Trophoblast cell (in vitro differentiated cells and primary cell): Measurements from ENCODE around the gene POP4.

ENCODE experiments used
- DNase-seq, 2 donors: peaks; one replicate each; pipeline ENCODE4 v3.0.0-alpha.2; 2016
- H2AFZ ChIP-seq: 2 replicates; pipeline ENCODE4 v1.6.1; 2013; ENCODE audit warnings: low read length, moderate library complexity, mild to moderate bottlenecking; ENCODE audit not compliant: insufficient read depth, poor library complexity
- H2AK5ac ChIP-seq: 2 replicates; pipeline ENCODE4 v1.6.1; 2013; ENCODE audit warnings: mild to moderate bottlenecking, low read length
- H2BK120ac ChIP-seq: 2 replicates; pipeline ENCODE4 v1.6.1; 2013; ENCODE audit warnings: low read length, mild to moderate bottlenecking, moderate library complexity; ENCODE audit not compliant: insufficient read depth, poor library complexity
- H2BK12ac ChIP-seq: 2 replicates; pipeline ENCODE4 v1.6.1; 2013; ENCODE audit warnings: mild to moderate bottlenecking, low read length, moderate library complexity
- H2BK5ac ChIP-seq: 2 replicates; pipeline ENCODE4 v1.6.1; 2013; ENCODE audit warnings: low read length, low read depth, moderate library complexity, mild to moderate bottlenecking; ENCODE audit not compliant: poor library complexity
- H3K14ac ChIP-seq: 2 replicates; pipeline ENCODE4 v1.6.1; 2013; ENCODE audit warnings: mild to moderate bottlenecking, low read length
- H3K18ac ChIP-seq: 2 replicates; pipeline ENCODE4 v1.6.1; 2013; ENCODE audit warnings: mild to moderate bottlenecking, low read length
- H3K23ac ChIP-seq: 2 replicates; pipeline ENCODE4 v1.6.1; 2013; ENCODE audit warnings: low read length
- H3K27ac ChIP-seq: 2 replicates; pipeline ENCODE4 v1.5.1; 2013; ENCODE audit warnings: low read depth, mild to moderate bottlenecking, inconsistent platforms, low read length, moderate library complexity
- H3K27me3 ChIP-seq: 2 replicates; pipeline ENCODE4 v1.6.1; 2013; ENCODE audit warnings: inconsistent platforms, mild to moderate bottlenecking, low read length, moderate library complexity; ENCODE audit not compliant: insufficient read depth
- H3K36me3 ChIP-seq, 2 experiments: 1 replicate in 1 of 2; 2 replicates in 1 of 2; pipeline ENCODE4 v1.6.1; 2013; ENCODE audit warnings: low read length in 2 of 2, mild to moderate bottlenecking in 2 of 2, moderate library complexity in 1 of 2; ENCODE audit not compliant: insufficient read depth in 2 of 2, control insufficient read depth in 1 of 2
- H3K4ac ChIP-seq: 2 replicates; pipeline ENCODE4 v1.6.1; 2013; ENCODE audit warnings: low read depth, mild to moderate bottlenecking, low read length, moderate library complexity
- H3K4me1 ChIP-seq, 2 experiments: 1 replicate in 1 of 2; 2 replicates in 1 of 2; pipeline ENCODE4 v1.6.1; 2013; ENCODE audit warnings: low read length in 2 of 2, mild to moderate bottlenecking in 2 of 2, moderate library complexity in 1 of 2; ENCODE audit not compliant: insufficient read depth in 2 of 2, control insufficient read depth in 1 of 2
- H3K4me2 ChIP-seq: 2 replicates; pipeline ENCODE4 v1.6.1; 2013; ENCODE audit warnings: inconsistent platforms, mild to moderate bottlenecking, low read length, moderate library complexity
- H3K4me3 ChIP-seq: 2 replicates; pipeline ENCODE4 v1.5.1; 2013; ENCODE audit warnings: mild to moderate bottlenecking, low read depth, low read length, inconsistent platforms
- H3K79me1 ChIP-seq: one replicate; pipeline ENCODE4 v1.6.1; 2013; ENCODE audit warnings: low read length
- H3K79me2 ChIP-seq: 2 replicates; pipeline ENCODE4 v1.6.1; 2013; ENCODE audit warnings: low read length, mild to moderate bottlenecking; ENCODE audit not compliant: control insufficient read depth, insufficient read depth, poor library complexity
- H3K9ac ChIP-seq: 2 replicates; pipeline ENCODE4 v1.6.1; 2013; ENCODE audit warnings: mild to moderate bottlenecking, low read length
- H3K9me3 ChIP-seq: 2 replicates; pipeline ENCODE4 v1.6.1; 2013; ENCODE audit warnings: low read depth, mild to moderate bottlenecking, control low read depth, inconsistent platforms, low read length; ENCODE audit not compliant: insufficient read depth
- H4K12ac ChIP-seq: 2 replicates; pipeline ENCODE4 v1.6.1; 2013; ENCODE audit warnings: low read depth, mild to moderate bottlenecking, low read length, moderate library complexity
- H4K8ac ChIP-seq: 2 replicates; pipeline ENCODE4 v1.6.1; 2013; ENCODE audit warnings: low read depth, mild to moderate bottlenecking, low read length, moderate library complexity
- H4K91ac ChIP-seq: one replicate; pipeline ENCODE4 v1.6.1; 2013; ENCODE audit warnings: low read depth, mild to moderate bottlenecking, low read length, moderate library complexity
- WGBS: extraction: QIAGEN DNeasy Blood & Tissue Kit; methylation state at CpG from one replicate; pipeline ENCODE4 v1.1.7; 2013; ENCODE audit warnings: missing lambda C conversion rate; ENCODE audit not compliant: insufficient read length, insufficient coverage; ENCODE audit errors: extremely low coverage; 5-methylcytosine and 5-hydroxymethylcytosine counted together

Gene POP4

DNA sequence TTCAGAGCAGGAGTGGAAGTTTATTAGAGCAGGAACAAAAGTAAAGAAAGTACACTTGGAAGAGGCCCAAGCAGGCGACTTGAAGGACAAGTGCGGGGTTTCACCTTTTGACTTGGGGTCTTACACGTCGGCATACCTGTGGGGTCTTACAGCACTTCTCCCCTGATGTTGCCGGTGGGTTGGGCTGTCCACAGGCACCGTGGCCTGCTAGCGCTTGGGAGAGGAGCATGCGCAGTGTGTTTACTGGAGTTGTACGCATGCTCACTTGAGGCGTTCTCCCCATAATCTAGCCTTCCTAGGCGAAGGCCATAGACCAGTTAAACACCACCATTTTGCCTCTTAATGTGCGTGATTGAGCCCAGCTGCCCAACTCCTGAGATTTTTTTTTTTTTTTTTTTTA is 34.1 kb downstream of the POP4 start:
- WGBS, result no CpG with 5 or more reads among the region's 12 CpGs
- Histone ChIP-seq H3K4me3 (no peak overlapping the region), H3K79me2 (no peaks in the 10 kb centered on the region), H2AFZ (no peak overlapping the region), H4K12ac (no peak overlapping the region), H3K14ac (no peak overlapping the region), H2AK5ac (no peak overlapping the region), H4K8ac (no peak overlapping the region), H3K9me3 (no peaks in the 10 kb centered on the region), H3K79me1 (no peaks in the 10 kb centered on the region), H3K4me1 (no peaks in the 10 kb centered on the region), H3K18ac (no peak overlapping the region), H3K23ac (no peak overlapping the region), H3K27me3 (no peaks in the 10 kb centered on the region), H2BK5ac (no peak overlapping the region), H3K27ac (no peak overlapping the region), H3K4me2 (no peak overlapping the region), H2BK120ac (no peak overlapping the region), H3K36me3 (no peaks in the 10 kb centered on the region), H3K4ac (no peak overlapping the region), H4K91ac (no peak overlapping the region), H3K9ac (no peak overlapping the region), H2BK12ac (no peak overlapping the region)
- DNase-seq, result no peak

DNA sequence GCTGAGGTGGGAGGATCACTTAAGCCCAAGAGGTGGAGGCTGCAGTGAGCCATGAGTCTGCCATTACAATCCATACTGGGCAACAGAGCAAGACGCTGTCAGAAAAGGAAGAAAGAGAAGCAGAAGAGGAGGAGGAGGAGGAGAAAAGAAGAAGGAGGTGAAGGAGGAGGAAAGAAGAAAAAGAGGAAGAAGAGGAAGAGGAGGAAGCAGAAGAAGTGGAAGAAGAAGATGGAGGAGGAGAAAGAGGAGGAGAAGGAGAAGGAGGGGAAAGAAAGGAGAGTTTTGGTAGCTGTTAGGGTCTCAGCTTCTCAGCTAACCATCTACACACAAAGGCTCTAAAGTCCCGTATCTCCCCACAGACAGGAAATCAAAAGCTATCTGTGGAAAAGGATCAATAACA is 35.5 kb downstream of the POP4 start:
- Histone ChIP-seq H2BK5ac (no peak overlapping the region), H2AK5ac (no peak overlapping the region), H3K79me1 (no peaks in the 10 kb centered on the region), H3K4me3 (no peak overlapping the region), H3K9ac (no peak overlapping the region), H3K79me2 (no peaks in the 10 kb centered on the region), H3K4me2 (no peak overlapping the region), H3K18ac (no peak overlapping the region), H3K23ac (no peak overlapping the region), H2AFZ (no peak overlapping the region), H2BK12ac (no peak overlapping the region), H4K8ac (no peak overlapping the region), H3K14ac (no peak overlapping the region), H3K4me1 (no peaks in the 10 kb centered on the region), H4K12ac (no peak overlapping the region), H3K27me3 (no peaks in the 10 kb centered on the region), H3K9me3 (no peaks in the 10 kb centered on the region), H4K91ac (no peak overlapping the region), H2BK120ac (no peak overlapping the region), H3K27ac (no peak overlapping the region), H3K4ac (no peak overlapping the region), H3K36me3 (no peaks in the 10 kb centered on the region)
- no CpG with 5 or more reads among the region's 2 CpGs for WGBS
- no peak for DNase-seq

DNA sequence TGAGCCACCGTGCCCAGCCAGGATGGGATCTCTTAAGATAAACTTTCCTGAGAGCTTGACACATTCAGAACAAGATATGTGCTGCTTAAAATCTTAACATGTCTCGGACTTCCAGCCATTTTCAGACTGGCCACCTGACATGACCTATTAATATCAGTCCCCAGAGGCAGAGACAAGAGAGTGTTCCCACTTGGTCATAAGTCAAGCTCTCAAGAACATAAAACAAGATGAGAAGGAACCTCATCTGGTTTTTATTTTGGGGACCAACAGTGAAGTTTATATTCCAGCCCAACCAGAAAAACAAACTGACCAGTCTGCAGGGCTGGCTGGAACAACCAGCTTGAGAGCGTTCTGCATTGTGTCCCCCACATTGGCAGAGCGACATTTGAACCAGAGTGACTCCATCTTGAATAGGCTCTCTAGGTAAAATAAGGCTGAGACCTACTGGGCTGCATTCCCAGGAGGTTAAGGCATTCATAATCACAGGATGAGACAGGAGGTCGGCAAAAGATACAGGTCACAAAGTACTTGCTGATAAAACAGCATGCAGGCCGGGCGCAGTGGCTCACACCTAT is 37.4 kb downstream of the POP4 start:
- Histone ChIP-seq H2AK5ac (no peak overlapping the region), H3K4me1 (no peaks in the 10 kb centered on the region), H3K79me1 (no peaks in the 10 kb centered on the region), H3K36me3 (no peaks in the 10 kb centered on the region), H4K91ac (no peak overlapping the region), H4K8ac (no peak overlapping the region), H3K4me3 (no peak overlapping the region), H2BK120ac (no peak overlapping the region), H3K9me3 (no peaks in the 10 kb centered on the region), H3K18ac (no peak overlapping the region), H3K14ac (no peak overlapping the region), H3K27ac (no peak overlapping the region), H3K9ac (no peak overlapping the region), H3K79me2 (no peaks in the 10 kb centered on the region), H3K4me2 (no peak overlapping the region), H2AFZ (no peak overlapping the region), H3K23ac (no peak overlapping the region), H3K4ac (no peak overlapping the region), H3K27me3 (no peaks in the 10 kb centered on the region), H2BK5ac (no peak overlapping the region), H4K12ac (no peak overlapping the region), H2BK12ac (no peak overlapping the region)
- no peak for DNase-seq
- no CpG with 5 or more reads among the region's 7 CpGs for WGBS

DNA sequence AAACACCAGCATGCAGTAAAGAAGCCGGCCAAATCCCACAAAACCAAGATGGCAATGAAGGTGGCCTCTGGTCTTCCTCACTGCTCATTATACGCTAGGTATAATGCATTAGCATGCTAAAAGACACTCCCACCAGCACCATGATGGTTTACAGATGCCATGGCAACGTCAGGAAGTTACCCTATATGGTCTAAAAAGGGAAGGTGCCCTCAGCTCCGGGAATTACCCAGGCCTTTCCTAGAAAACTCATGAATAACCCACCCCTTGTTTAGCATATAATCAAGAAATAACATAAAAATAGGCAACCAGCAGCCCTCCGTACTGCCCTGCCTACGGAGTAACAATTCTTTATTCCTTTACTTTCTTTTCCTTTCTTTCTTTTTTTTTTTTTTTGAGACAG is 38.1 kb downstream of the POP4 start:
- Histone ChIP-seq H3K9me3 (no peaks in the 10 kb centered on the region), H3K23ac (no peak overlapping the region), H2AFZ (no peak overlapping the region), H3K4me1 (no peaks in the 10 kb centered on the region), H3K18ac (no peak overlapping the region), H2BK120ac (no peak overlapping the region), H3K9ac (no peak overlapping the region), H3K14ac (no peak overlapping the region), H2BK5ac (no peak overlapping the region), H3K79me2 (no peaks in the 10 kb centered on the region), H3K4ac (no peak overlapping the region), H4K8ac (no peak overlapping the region), H3K4me3 (no peak overlapping the region), H3K27me3 (no peaks in the 10 kb centered on the region), H4K12ac (no peak overlapping the region), H2BK12ac (no peak overlapping the region), H4K91ac (no peak overlapping the region), H3K27ac (no peak overlapping the region), H3K79me1 (no peaks in the 10 kb centered on the region), H3K4me2 (no peak overlapping the region), H2AK5ac (no peak overlapping the region), H3K36me3 (no peaks in the 10 kb centered on the region)
- no CpG with 5 or more reads among the region's 6 CpGs for WGBS
- no peak for DNase-seq
